ENCODE measurements around the gene MCF2L2.
"Not testable (repeated sequence)": the region's sequence is repeated elsewhere in the genome, so short reads cannot be mapped to it uniquely, and the experiment has no call there.

Gene MCF2L2

GRCh38 chr3:183472155-183472554, 43.7 kb upstream of the MCF2L2 start:
- H3K27me3 ChIP-seq: no peaks in the 10 kb centered on the region
- DNase-seq: no peak
- no peak for TF ChIP-seq CTCF (IDR thresholded peaks at IDR 0.05; ENCODE audit: low read depth, low read length)
- H3K9me3 ChIP-seq: no peaks in the 10 kb centered on the region
- H3K36me3 ChIP-seq: no peaks in the 10 kb centered on the region
- no peaks in the 10 kb centered on the region for H3K4me1 ChIP-seq
- H3K4me3 ChIP-seq (ENCODE audit: low read depth, low read length): no peak overlapping the region

GRCh38 chr3:183468424-183468823, 40.0 kb upstream of the MCF2L2 start:
- Histone ChIP-seq H3K9me3 (no peaks in the 10 kb centered on the region), H3K4me3 (ENCODE audit: low read depth, low read length) (no peak overlapping the region), H3K4me1 (no peaks in the 10 kb centered on the region), H3K36me3 (no peaks in the 10 kb centered on the region), H3K27me3 (no peaks in the 10 kb centered on the region)
- no peak for TF ChIP-seq CTCF (IDR thresholded peaks at IDR 0.05; ENCODE audit: low read depth, low read length)
- DNase-seq: no peak

- no peaks in the 10 kb centered on the region for H3K27me3 ChIP-seq
- H3K36me3 ChIP-seq: no peaks in the 10 kb centered on the region
- no peaks in the 10 kb centered on the region for H3K4me1 ChIP-seq
- TF ChIP-seq CTCF (IDR thresholded peaks at IDR 0.05; ENCODE audit: low read depth, low read length): no peak
- no peak for DNase-seq
- H3K9me3 ChIP-seq: no peaks in the 10 kb centered on the region
- H3K4me3 ChIP-seq (ENCODE audit: low read depth, low read length): no peak overlapping the region
Measured at GRCh38 chr3:183466575-183466974, 38.2 kb upstream of the MCF2L2 start.

GRCh38 chr3:183465710-183466109, 37.3 kb upstream of the MCF2L2 start:
- not testable (repeated sequence) for H3K36me3 ChIP-seq, H3K4me1 ChIP-seq, H3K9me3 ChIP-seq, H3K27me3 ChIP-seq
- 0 out of 2 replicates have a peak overlapping the region, but pooled peaks have one; percentile 7 for H3K4me3 ChIP-seq (ENCODE audit: low read depth, low read length)
- DNase-seq: peak; percentile 38

- Histone ChIP-seq H3K27me3 (no peaks in the 10 kb centered on the region), H3K9me3 (no peaks in the 10 kb centered on the region), H3K36me3 (no peaks in the 10 kb centered on the region), H3K4me3 (ENCODE audit: low read depth, low read length) (no peak overlapping the region), H3K4me1 (no peaks in the 10 kb centered on the region)
- no peak for DNase-seq
- no peak for TF ChIP-seq CTCF (IDR thresholded peaks at IDR 0.05; ENCODE audit: low read depth, low read length)
Measured at GRCh38 chr3:183464480-183464879, 36.1 kb upstream of the MCF2L2 start.

- TF ChIP-seq CTCF (IDR thresholded peaks at IDR 0.05; ENCODE audit: low read depth, low read length): no peak
- Histone ChIP-seq H3K4me1 (no peaks in the 10 kb centered on the region), H3K4me3 (ENCODE audit: low read depth, low read length) (no peak overlapping the region), H3K27me3 (no peaks in the 10 kb centered on the region), H3K9me3 (no peaks in the 10 kb centered on the region), H3K36me3 (no peaks in the 10 kb centered on the region)
- DNase-seq: no peak
Measured at GRCh38 chr3:183460081-183461055, 31.9 kb upstream of the MCF2L2 start.

Measured in BE2C (cell line).